Activated CD4-positive, CD25-positive, alpha-beta regulatory T cell treated with anti-CD3 and anti-CD28 coated beads, Interleukin-2, amount 50 U/mL, for 72 hours (primary cell): ENCODE results near the gene RTN4RL1.
"Not testable (repeated sequence)": the region's sequence is repeated elsewhere in the genome, so short reads cannot be mapped to it uniquely, and the experiment has no call there.

ENCODE experiments used
- DNase-seq: peaks from one replicate; pipeline ENCODE4 v3.0.0; 2021

The RTN4RL1 gene

GRCh38 chr17:1915889-1916288 is 109.2 kb downstream of the RTN4RL1 start:
- DNase-seq = no peak

DNA sequence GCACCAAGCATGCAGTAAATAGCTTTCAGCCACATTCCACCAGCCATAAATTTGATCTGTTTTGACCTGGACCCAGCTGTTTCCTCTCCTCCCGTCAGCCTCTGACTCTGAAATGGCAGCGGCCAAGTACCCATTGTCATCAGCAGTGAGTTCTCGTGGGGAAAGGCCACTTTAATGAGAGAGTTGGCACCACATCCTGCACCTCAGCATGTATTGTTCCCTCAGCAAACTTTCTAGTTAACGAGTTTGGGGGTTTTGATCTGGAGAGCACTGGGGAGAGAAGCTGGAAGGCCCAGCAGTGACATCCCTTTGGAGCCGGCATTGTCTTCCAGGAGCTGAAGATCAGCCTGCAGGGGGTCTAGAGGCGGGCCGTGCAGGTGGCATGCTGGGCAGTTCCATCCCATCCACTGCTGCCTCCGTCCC is 110.5 kb downstream of the RTN4RL1 start:
- DNase-seq = no peak

DNA sequence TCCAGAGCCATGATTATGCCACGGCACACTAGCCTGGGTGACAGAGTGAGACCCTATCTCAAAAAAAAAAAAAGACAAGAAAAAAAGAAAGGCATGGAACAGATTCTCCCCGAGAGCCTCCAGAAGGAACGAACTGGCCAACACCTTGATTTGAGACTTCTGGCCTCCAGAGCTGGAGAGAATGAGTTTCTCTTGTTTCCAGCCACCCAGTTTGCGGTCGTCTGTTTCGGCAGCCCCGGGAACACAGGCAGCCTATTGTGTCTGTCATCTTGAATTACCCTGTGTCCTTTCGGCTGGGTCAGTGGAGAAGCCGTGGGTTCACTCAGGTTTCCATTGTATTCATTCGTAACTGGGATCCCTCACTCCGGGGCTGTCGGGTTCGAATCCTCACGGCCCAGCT is 111.4 kb downstream of the RTN4RL1 start:
- DNase-seq = no peak

- DNase-seq = no peak
Observed at GRCh38 chr17:1912146-1912545, 113.0 kb downstream of the RTN4RL1 start.

DNA sequence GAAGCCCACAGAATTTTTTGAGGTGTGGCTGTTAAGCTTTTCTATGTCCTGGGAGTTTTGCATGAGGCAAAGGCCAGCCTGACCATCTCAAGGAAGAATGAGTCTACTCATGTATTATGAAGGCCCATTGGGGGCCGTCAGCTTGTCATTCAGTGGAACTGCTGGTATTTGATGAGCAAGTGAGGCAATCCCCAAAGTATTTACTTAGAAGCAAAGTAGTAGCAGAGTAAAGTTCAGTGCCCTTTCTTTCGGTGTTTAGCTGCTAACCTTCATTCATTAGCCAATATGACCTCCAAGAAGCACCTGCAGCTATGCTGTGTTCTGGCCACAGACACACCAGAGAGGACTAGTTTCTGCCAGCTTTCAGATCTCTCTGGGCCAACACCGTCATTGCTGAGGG is 115.1 kb downstream of the RTN4RL1 start:
- no peak for DNase-seq

DNA sequence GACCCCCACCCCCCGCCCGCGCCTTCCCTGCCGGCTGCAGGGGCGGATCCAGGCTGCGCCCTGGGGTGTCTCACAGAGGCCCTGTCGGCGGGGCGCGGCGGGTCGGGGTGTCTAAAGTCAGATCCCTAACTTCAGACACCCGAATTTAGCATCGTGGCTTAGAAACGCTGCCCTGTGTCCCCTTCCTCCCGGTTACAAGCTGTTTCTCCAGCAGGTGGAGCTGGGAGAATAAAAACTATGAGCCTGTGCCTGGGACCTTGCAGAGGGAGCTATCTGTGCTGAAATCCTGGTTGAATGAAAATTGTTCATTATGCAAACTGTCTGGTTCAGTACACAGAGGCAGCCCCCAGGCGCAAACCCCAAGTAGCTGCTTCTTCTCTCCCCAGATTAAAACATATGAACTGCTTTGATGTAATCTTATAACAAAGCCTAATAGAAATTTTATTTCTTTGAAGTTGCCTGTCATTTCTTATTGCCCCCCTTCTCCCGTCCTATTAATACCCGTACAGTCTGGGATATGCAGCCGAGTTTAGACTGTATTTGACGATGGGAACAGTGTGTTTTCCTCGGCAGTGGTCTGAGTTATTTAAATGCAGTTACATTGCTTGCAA is 116.3 kb downstream of the RTN4RL1 start:
- DNase-seq = no peak

DNA sequence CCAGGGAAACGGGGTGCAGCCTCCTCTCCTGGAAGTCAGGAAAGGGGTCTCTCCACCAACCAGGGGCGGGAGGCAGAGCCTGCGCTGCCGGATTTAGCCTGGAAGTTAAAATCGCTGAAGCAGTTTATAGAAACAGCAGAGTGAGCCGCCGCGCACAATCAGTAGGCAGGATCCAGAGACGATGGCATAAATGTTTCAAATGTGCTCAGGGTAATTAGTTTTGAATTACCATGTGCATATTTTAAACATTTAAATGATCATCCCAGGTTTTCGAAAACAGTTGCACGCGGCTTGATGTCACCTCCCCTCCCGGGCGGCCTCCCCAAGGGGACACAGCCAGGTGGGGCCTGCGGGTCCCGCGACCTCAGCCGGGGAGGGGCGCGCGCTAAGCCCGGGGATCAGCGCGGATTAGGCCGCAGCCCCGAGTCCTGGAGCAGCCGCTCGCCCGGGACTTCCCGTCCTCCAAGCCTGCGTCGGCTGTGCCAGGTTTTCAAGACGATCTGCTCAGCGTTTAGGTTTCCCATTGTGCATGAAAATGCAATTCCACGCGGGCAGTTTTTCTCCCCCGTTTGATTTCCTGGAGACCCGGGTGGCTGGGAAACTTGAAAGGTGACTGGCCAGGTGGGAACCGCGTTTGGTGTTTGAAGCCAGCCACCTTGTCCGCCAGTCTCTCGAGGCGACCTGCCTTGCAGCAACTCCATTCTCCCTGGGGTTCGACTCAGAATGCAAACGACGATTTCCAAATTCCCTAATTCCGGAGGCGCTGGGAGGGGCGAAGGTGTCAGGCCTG is 117.0 kb downstream of the RTN4RL1 start:
- no peak for DNase-seq

GRCh38 chr17:1907216-1907631 is 117.9 kb downstream of the RTN4RL1 start:
- no peak for DNase-seq

DNA sequence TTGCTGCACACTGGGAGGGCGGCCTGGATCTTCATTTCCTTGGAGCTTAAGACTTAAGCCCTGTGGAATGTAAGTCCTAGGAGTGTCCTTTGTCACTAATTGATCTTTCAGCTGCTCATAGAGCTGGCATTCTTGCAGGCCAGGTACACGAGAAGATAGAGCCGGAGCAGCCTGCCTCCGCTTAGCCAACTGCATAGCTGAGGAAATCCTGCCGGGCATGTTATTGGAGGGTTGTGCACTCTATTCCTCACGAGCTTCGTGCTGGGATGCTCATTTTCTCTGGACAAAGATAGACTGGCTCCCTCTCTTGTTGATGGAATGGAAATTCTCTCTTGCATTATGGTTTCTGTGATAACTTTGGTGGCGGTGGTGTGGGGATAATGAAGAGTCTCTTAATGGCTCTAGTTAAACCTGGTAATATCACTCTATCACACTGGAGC is 118.5 kb downstream of the RTN4RL1 start:
- no peak for DNase-seq

- no peak for DNase-seq
Observed at GRCh38 chr17:1905190-1905913, 119.8 kb downstream of the RTN4RL1 start.

GRCh38 chr17:1904273-1905182 is 120.6 kb downstream of the RTN4RL1 start:
- no peak for DNase-seq

- DNase-seq = no peak
Observed at GRCh38 chr17:1899403-1900000, 125.6 kb downstream of the RTN4RL1 start.

DNA sequence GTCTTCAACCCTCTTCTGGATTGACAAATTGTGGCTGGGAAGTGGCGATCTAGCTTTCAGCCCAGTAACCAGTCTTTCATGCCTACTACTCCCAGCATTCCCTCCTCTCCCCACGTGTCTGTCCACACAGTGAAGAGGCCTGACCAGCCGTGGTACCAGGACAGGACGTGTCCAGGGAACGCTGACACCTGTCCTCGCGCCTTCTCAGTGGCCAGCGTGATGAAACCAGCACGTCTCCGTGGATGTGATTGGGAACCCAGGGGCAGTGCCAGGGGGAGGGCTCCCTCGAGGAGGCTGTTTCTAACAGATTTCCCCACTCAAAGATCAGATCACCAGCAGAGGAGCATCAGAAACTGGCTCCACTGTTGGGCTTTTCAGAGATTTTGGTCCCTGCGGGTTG is 126.3 kb downstream of the RTN4RL1 start:
- DNase-seq = no peak

DNA sequence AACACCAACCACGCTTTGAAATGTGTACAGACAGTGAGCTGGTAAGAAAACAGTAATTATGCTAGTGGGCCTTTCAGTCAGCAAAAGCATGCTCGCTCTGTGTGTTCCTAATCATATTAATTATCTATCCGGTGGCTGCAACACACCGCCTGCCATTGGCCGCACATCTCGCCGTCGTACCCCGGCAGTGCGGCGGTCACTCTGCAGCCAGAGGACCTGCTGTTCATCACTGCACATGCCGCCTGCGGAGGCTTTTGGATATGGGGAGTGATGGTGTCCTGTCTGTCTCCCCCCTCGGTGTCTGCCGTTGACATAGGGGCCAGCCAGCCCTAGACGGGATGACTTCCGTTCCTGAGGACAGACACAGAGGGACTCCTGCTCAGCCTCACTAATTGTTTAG is 126.8 kb downstream of the RTN4RL1 start:
- DNase-seq = no peak

- no peak for DNase-seq
Observed at GRCh38 chr17:1897105-1897656, 128.0 kb downstream of the RTN4RL1 start.

DNA sequence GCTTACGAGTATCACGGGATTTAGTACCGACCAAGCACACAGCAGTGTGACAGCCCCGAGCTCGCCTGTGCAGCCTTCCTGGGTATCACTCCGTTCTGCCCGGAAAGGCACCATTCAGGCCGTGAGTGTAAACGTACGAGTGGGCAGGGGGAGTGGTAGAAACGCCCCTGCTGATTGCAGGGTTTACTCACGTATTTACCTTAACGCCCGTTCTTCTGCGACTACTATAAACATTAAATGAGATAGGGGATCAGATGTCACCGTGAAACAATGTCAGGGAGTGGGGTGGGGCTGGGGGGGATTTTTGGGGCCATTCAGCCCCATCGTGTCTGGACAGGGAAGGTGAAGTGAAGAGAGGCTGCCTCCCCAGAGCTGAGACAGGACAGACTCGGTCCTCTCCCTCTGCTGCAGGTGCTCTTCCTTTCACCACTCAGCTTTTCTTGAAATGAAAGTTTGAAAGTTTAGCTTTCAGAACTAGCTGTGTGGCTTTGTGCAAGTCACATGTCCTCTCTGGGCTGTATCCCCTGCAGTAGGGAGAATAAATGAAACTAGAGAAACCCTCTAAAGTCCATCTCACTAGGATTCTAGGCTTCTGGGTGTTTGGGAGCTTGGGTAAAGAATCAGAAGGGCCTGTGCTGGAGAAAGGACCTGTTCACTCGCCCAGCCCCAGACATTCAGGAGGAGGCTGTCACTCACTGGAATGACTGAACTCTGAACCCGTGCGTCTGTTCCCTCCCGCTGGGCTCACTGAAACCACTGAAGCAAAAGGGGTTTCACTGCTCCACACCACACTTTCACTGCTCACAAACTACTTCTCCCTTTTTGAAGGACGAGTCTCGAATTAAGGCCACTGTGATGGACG is 128.7 kb downstream of the RTN4RL1 start:
- no peak for DNase-seq

DNA sequence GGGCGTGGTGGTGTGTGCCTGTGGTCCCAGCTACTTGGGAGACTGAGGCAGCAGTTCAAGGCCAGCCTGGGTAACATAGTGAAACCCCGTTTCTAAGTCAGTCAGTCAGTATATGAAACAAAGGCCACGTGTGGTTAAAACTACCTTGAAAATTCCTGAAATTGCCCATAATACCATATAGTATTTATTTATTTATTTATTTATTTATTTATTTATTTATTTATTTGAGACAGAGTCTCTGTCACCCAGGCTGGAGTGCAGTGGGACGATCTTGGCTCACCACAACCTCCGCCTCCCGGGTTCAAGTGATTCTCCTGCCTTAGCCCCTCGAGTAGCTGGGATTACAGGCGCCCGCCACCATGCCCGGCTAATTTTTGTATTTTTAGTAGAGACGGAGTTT is 129.7 kb downstream of the RTN4RL1 start:
- not testable (repeated sequence) for DNase-seq

DNA sequence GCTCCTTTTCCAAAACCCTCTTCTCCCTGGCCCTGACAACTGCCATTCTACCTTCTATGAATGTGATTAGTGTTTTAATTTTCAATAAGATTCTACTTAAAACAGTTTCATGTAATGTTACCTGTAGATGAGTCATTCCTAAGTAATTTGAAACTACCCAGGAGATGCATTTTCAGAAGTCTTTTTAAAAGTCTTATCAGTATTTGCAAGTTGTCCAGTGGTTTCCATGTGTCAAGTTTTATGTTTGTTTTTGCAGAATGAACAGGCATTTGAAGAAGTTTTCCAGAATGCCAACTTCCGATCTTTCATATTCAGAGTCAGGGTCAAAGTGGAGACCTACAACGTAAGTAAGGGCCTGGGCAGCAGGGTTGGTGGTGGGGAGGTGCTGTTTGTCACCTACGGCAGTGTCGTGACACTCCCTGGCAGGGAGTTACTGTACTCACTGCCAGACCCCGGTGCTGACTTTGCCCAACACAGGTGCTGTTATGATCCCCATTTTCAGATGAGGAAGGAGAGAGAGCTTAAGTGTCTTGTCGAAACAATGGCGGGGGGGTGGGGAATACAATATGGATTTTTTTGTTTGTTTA is 130.3 kb downstream of the RTN4RL1 start:
- no peak for DNase-seq

GRCh38 chr17:1890758-1891450 is 134.2 kb downstream of the RTN4RL1 start:
- no peak for DNase-seq

- no peak for DNase-seq
Observed at GRCh38 chr17:1888741-1889140, 136.4 kb downstream of the RTN4RL1 start.
